ENCODE data around the gene TAS2R14. TPM values are rescaled to one million over a fixed set of nuclear protein-coding genes. Genes with fewer than 3 reads are reported as not detected.

The TAS2R14 gene
- polyA plus RNA-seq, 4 donors, result 2.5 to 4.0 (median 3.2) TPM

- DNase-seq (ENCODE audit: low read depth in 4 of 4, low spot score in 3 of 4), result no peak
Measured at GRCh38 chr12:10910380-10910779, 28.7 kb downstream of the TAS2R14 start.

DNA sequence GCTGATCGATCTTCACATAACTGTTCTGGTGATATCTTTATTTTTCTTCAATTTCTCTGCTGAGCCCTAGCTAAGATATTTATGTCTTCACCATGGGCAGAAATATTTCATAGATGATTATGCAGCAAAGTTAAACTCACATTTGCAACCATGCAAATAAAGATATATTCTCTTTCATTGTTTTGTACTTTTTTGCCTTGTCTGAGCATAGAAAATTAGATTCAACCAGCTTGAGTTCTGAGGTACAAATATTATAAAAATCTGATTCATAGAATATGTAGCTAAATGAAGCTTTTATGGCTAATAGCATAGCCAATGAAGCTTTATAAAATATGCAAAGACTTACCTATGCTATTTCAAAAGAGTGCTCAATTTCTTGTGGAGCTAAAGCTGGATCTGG lies 29.6 kb downstream of the TAS2R14 start, which contains the start of gene TAS2R13:
Gene TAS2R13 (minus strand): TSS at position 101 of the 400 bp plus-strand sequence. CDS start 264 bp downstream, outside the sequence.
- DNase-seq (ENCODE audit: low read depth in 4 of 4, low spot score in 3 of 4), result no peak

- no peak for DNase-seq (ENCODE audit: low read depth in 4 of 4, low spot score in 3 of 4)
Measured at GRCh38 chr12:10904686-10905085, 34.4 kb downstream of the TAS2R14 start.

DNA sequence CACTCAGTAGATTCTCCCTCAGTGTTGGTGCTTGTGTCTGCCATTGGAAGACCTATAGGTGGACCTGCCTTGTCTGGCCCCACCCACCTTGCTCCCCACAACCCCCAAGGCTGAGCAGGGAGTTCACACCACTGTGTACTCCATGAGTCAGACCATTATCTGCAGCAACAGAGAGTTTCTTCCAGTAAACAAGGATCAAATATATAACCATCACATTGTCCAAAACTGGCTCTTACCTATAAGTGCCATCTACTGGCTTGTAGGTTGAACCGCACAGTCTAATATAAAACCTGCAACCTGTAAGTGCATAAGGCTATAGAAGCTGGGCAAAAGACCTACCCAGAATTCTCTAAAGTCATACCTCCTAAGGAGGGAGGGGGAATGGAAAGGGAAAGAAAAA lies 37.6 kb downstream of the TAS2R14 start:
- no peak for DNase-seq (ENCODE audit: low read depth in 4 of 4, low spot score in 3 of 4)

- no peak for DNase-seq (ENCODE audit: low read depth in 4 of 4, low spot score in 3 of 4)
Measured at GRCh38 chr12:10900972-10901371, 38.1 kb downstream of the TAS2R14 start.

GRCh38 chr12:10900530-10900929 lies 38.5 kb downstream of the TAS2R14 start:
- no peak for DNase-seq (ENCODE audit: low read depth in 4 of 4, low spot score in 3 of 4)

GRCh38 chr12:10896854-10897253 lies 42.2 kb downstream of the TAS2R14 start:
- no peak for DNase-seq (ENCODE audit: low read depth in 4 of 4, low spot score in 3 of 4)

DNA sequence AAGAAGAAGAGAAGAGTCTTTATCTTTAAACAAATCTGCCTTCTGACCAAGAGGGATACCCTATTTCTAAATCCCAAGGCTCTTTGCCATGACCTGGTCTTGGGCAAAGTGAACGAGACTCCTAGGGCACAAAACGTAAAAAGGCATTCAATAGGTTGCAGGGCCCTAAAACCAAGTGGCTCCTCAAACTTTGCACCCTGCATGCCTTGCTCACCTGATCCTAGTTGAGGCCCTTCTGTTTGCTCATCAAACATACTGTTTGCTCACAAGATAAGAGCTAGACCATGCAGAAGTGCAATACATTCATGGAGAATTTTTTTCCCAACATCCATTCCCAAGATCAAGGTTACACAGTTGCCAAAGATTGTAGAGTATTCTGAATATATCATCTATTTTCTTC lies 47.1 kb downstream of the TAS2R14 start:
- no peak for DNase-seq (ENCODE audit: low read depth in 4 of 4, low spot score in 3 of 4)

GRCh38 chr12:10889226-10889625 lies 49.8 kb downstream of the TAS2R14 start:
- no peak for DNase-seq (ENCODE audit: low read depth in 4 of 4, low spot score in 3 of 4)

Other genes with a start within 250 kb of the TAS2R14 start
- 100 to 1,000 TPM; 219 to 263 (median 239) TPM for gene YBX3, start 215.9 kb downstream of the TAS2R14 start, polyA plus RNA-seq (ENCODE audit: insufficient read length in 4 of 4)
- not detected for gene TAS2R7, start 136.6 kb downstream of the TAS2R14 start, polyA plus RNA-seq (ENCODE audit: insufficient read length in 4 of 4)
- gene TAS2R8, start 132.0 kb downstream of the TAS2R14 start, polyA plus RNA-seq (ENCODE audit: insufficient read length in 4 of 4), result not detected
- not detected for gene TAS2R9, start 129.1 kb downstream of the TAS2R14 start, polyA plus RNA-seq (ENCODE audit: insufficient read length in 4 of 4)
- 1 to 10 TPM; 1.1 to 2.6 (median 2.1) TPM for gene TAS2R10, start 112.9 kb downstream of the TAS2R14 start, polyA plus RNA-seq (ENCODE audit: insufficient read length in 4 of 4)
- 1 to 10 TPM; 6.5 to 9.1 (median 7.6) TPM for gene PRR4, start 89.8 kb downstream of the TAS2R14 start, polyA plus RNA-seq (ENCODE audit: insufficient read length in 4 of 4)
- gene PRH1, start 55.0 kb downstream of the TAS2R14 start, polyA plus RNA-seq (ENCODE audit: insufficient read length in 4 of 4), result 10 to 100 TPM in 3 of 4 donors, 1 to 10 TPM in 1; 7.8 to 16.2 (median 13.0) TPM
- under 1 TPM in 3 of 4 donors, not detected in 1; 0.09 to 0.14 (median 0.14) TPM for gene TAS2R13, start 29.7 kb downstream of the TAS2R14 start, polyA plus RNA-seq (ENCODE audit: insufficient read length in 4 of 4)
- gene PRH2, start 10.0 kb downstream of the TAS2R14 start, polyA plus RNA-seq (ENCODE audit: insufficient read length in 4 of 4), result under 1 TPM in 3 of 4 donors, not detected in 1; 0.29 to 0.76 (median 0.45) TPM
- gene TAS2R50, start 47.6 kb upstream of the TAS2R14 start, polyA plus RNA-seq (ENCODE audit: insufficient read length in 4 of 4), result under 1 TPM in 2 of 4 donors, not detected in 2; 0.16 to 0.36 TPM
- gene TAS2R20, start 59.0 kb upstream of the TAS2R14 start, polyA plus RNA-seq (ENCODE audit: insufficient read length in 4 of 4), result 1 to 10 TPM; 1.1 to 2.2 (median 1.4) TPM
- gene TAS2R19, start 83.4 kb upstream of the TAS2R14 start, polyA plus RNA-seq (ENCODE audit: insufficient read length in 4 of 4), result 1 to 10 TPM; 1.2 to 1.4 (median 1.3) TPM
- 1 to 10 TPM in 3 of 4 donors, under 1 TPM in 1; 0.82 to 2.1 (median 1.7) TPM for gene TAS2R31, start 92.1 kb upstream of the TAS2R14 start, polyA plus RNA-seq (ENCODE audit: insufficient read length in 4 of 4)
- gene TAS2R46, start 123.0 kb upstream of the TAS2R14 start, polyA plus RNA-seq (ENCODE audit: insufficient read length in 4 of 4), result under 1 TPM in 1 of 4 donors, not detected in 3; 0.27 TPM
- under 1 TPM in 3 of 4 donors, not detected in 1; 0.24 to 0.64 (median 0.60) TPM for gene TAS2R43, start 153.1 kb upstream of the TAS2R14 start, polyA plus RNA-seq (ENCODE audit: insufficient read length in 4 of 4)
- under 1 TPM; 0.10 to 0.29 (median 0.15) TPM for gene TAS2R30, start 195.4 kb upstream of the TAS2R14 start, polyA plus RNA-seq (ENCODE audit: insufficient read length in 4 of 4)
- gene SMIM10L1, start 231.9 kb upstream of the TAS2R14 start, polyA plus RNA-seq (ENCODE audit: insufficient read length in 4 of 4), result 10 to 100 TPM; 10.2 to 20.6 (median 17.2) TPM
- gene TAS2R42, start 247.7 kb upstream of the TAS2R14 start, polyA plus RNA-seq (ENCODE audit: insufficient read length in 4 of 4), result not detected